ENCODE results near the gene TAOK2.

DNA sequence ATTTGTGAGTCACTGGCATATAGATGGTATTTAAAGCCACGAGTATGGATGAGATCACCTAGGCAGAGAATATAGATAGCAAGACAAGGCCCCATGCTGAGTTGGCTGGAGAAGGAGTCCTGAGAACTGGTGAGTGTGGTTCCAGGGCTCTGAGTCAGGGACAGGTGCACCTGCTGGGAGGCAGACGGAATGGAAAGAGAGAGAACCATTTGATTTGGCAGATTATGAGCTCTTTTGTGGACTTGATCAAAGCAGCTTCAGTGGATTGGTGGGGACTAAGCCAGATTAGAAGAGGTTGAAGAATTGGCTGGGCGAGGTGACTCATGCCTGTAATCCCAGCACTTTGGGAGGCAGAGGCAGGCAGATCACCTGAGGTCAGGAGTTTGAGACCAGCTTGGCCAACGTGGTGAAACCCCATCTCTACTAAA, 45.1 kb downstream of the TAOK2 start:
- TF ChIP-seq, protein P1, sequence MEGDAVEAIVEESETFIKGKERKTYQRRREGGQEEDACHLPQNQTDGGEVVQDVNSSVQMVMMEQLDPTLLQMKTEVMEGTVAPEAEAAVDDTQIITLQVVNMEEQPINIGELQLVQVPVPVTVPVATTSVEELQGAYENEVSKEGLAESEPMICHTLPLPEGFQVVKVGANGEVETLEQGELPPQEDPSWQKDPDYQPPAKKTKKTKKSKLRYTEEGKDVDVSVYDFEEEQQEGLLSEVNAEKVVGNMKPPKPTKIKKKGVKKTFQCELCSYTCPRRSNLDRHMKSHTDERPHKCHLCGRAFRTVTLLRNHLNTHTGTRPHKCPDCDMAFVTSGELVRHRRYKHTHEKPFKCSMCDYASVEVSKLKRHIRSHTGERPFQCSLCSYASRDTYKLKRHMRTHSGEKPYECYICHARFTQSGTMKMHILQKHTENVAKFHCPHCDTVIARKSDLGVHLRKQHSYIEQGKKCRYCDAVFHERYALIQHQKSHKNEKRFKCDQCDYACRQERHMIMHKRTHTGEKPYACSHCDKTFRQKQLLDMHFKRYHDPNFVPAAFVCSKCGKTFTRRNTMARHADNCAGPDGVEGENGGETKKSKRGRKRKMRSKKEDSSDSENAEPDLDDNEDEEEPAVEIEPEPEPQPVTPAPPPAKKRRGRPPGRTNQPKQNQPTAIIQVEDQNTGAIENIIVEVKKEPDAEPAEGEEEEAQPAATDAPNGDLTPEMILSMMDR (IDR thresholded peaks at IDR 0.05) = no peak
- no peak for TF ChIP-seq POLR2A (IDR thresholded peaks at IDR 0.05)

Measured in thyroid gland (tissue), 4 donors.